Measurements from ENCODE around the gene STC2.
"Not testable (repeated sequence)": the region's sequence is repeated elsewhere in the genome, so short reads cannot be mapped to it uniquely, and the experiment has no call there.

The STC2 gene

GRCh38 chr5:173291722-173292658, 36.2 kb downstream of the STC2 start:
- Histone ChIP-seq H3K27me3 (ENCODE audit: control insufficient read depth in 1 of 2, insufficient read depth in 2 of 2, low read length in 2 of 2) (peaks cover 0 to 6% of the 10 kb centered on the region in 2 donors), H3K4me3 (ENCODE audit: low read length in 2 of 2) (no peak overlapping the region), H3K9me3 (ENCODE audit: control insufficient read depth in 2 of 2, low read length in 2 of 2) (no peaks in the 10 kb centered on the region), H3K36me3 (ENCODE audit: control insufficient read depth in 2 of 2, insufficient read depth in 2 of 2, low read length in 2 of 2) (no peaks in the 10 kb centered on the region), H3K27ac (ENCODE audit: low read length) (no peak overlapping the region), H3K9ac (ENCODE audit: low read length in 2 of 2) (no peak overlapping the region), H3K4me1 (ENCODE audit: control insufficient read depth, insufficient read depth, low read length) (peaks cover 24% of the 10 kb centered on the region)

- no peak overlapping the region for H3K27ac ChIP-seq (ENCODE audit: low read length)
- no peak overlapping the region for H3K4me3 ChIP-seq (ENCODE audit: low read length in 2 of 2)
- peaks cover 24% of the 10 kb centered on the region for H3K4me1 ChIP-seq (ENCODE audit: control insufficient read depth, insufficient read depth, low read length)
- no peaks in the 10 kb centered on the region for H3K36me3 ChIP-seq (ENCODE audit: control insufficient read depth in 2 of 2, insufficient read depth in 2 of 2, low read length in 2 of 2)
- no peak overlapping the region for H3K9ac ChIP-seq (ENCODE audit: low read length in 2 of 2)
- H3K27me3 ChIP-seq (ENCODE audit: control insufficient read depth in 1 of 2, insufficient read depth in 2 of 2, low read length in 2 of 2) = peaks cover 0 to 10% of the 10 kb centered on the region in 2 donors
- H3K9me3 ChIP-seq (ENCODE audit: control insufficient read depth in 2 of 2, low read length in 2 of 2) = no peaks in the 10 kb centered on the region
These were observed 37.6 kb downstream of the STC2 start for GRCh38 chr5:173290477-173291131.

GRCh38 chr5:173289372-173289771, 38.8 kb downstream of the STC2 start:
- H3K27me3 ChIP-seq (ENCODE audit: control insufficient read depth in 1 of 2, insufficient read depth in 2 of 2, low read length in 2 of 2) = peaks cover 0 to 10% of the 10 kb centered on the region in 2 donors
- H3K9ac ChIP-seq (ENCODE audit: low read length in 2 of 2) = no peak overlapping the region
- H3K27ac ChIP-seq (ENCODE audit: low read length) = no peak overlapping the region
- H3K4me1 ChIP-seq (ENCODE audit: control insufficient read depth, insufficient read depth, low read length) = peaks cover 20% of the 10 kb centered on the region
- no peaks in the 10 kb centered on the region for H3K36me3 ChIP-seq (ENCODE audit: control insufficient read depth in 2 of 2, insufficient read depth in 2 of 2, low read length in 2 of 2)
- no peak overlapping the region for H3K4me3 ChIP-seq (ENCODE audit: low read length in 2 of 2)
- H3K9me3 ChIP-seq (ENCODE audit: control insufficient read depth in 2 of 2, low read length in 2 of 2) = no peaks in the 10 kb centered on the region

- no peak overlapping the region for H3K9ac ChIP-seq (ENCODE audit: low read length in 2 of 2)
- H3K4me1 ChIP-seq (ENCODE audit: control insufficient read depth, insufficient read depth, low read length) = peaks cover 18% of the 10 kb centered on the region
- H3K4me3 ChIP-seq (ENCODE audit: low read length in 2 of 2) = no peak overlapping the region
- peaks cover 3 to 13% of the 10 kb centered on the region in 2 donors for H3K27me3 ChIP-seq (ENCODE audit: control insufficient read depth in 1 of 2, insufficient read depth in 2 of 2, low read length in 2 of 2)
- no peaks in the 10 kb centered on the region for H3K9me3 ChIP-seq (ENCODE audit: control insufficient read depth in 2 of 2, low read length in 2 of 2)
- no peaks in the 10 kb centered on the region for H3K36me3 ChIP-seq (ENCODE audit: control insufficient read depth in 2 of 2, insufficient read depth in 2 of 2, low read length in 2 of 2)
- no peak overlapping the region for H3K27ac ChIP-seq (ENCODE audit: low read length)
These were observed 39.6 kb downstream of the STC2 start for GRCh38 chr5:173288632-173289031.

DNA sequence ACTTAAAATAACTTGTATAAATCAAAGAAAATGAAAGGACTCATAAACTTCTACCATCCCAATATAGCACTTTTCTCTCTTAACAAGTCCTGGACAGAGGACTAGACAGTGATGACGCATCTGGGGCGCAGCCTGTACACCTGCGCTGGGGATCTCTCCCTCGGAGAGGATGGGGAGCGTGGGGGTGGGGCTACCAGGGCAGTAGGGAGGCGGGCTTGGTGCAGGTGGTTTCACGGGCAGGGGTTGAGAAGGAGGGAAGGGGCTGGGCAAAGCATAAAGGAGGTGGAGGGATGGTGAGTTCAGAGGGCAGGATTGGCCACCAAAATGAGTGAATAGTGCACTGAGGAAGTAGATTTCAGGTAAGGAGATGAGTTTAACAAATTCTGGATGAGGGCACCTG, 41.1 kb downstream of the STC2 start:
- H3K27me3 ChIP-seq (ENCODE audit: control insufficient read depth in 1 of 2, insufficient read depth in 2 of 2, low read length in 2 of 2) = peaks cover 11 to 20% of the 10 kb centered on the region in 2 donors

DNA sequence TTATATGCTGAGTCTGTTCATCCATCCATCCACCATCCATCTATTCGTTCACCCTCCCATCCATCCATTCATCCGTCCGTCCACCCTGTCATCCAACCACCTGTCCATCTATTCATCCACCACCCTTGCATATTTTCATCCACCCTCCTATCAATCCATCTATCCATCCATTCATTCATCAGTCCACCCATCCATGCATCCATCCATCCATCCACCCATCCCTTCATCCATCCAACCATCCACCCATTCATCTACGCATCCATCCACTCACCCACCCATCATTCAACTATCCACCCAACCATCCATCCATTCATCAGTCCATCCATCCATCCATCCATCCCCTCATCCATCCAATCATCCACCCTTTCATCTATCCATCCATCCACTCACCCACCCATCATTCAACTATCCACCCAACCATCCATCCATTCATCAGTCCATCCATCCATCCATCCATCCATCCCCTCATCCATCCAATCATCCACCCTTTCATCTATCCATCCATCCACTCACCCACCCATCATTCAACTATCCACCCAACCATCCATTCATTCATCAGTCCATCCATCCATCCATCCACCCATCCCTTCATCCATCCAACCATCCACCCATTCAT, 43.8 kb downstream of the STC2 start:
- H3K4me3 ChIP-seq (ENCODE audit: low read length in 2 of 2); H3K4me1 ChIP-seq (ENCODE audit: control insufficient read depth, insufficient read depth, low read length); H3K9me3 ChIP-seq (ENCODE audit: control insufficient read depth in 2 of 2, low read length in 2 of 2); H3K9ac ChIP-seq (ENCODE audit: low read length in 2 of 2); H3K36me3 ChIP-seq (ENCODE audit: control insufficient read depth in 2 of 2, insufficient read depth in 2 of 2, low read length in 2 of 2); H3K27ac ChIP-seq (ENCODE audit: low read length): not testable (repeated sequence)
- peaks cover 11 to 27% of the 10 kb centered on the region in 2 donors for H3K27me3 ChIP-seq (ENCODE audit: control insufficient read depth in 1 of 2, insufficient read depth in 2 of 2, low read length in 2 of 2)

More for the DNA sequence above, 41.1 kb downstream of the STC2 start:
- H3K9me3 ChIP-seq (ENCODE audit: control insufficient read depth in 2 of 2, low read length in 2 of 2) = no peaks in the 10 kb centered on the region
- H3K4me3 ChIP-seq (ENCODE audit: low read length in 2 of 2) = no peak overlapping the region
- peaks cover 20% of the 10 kb centered on the region for H3K4me1 ChIP-seq (ENCODE audit: control insufficient read depth, insufficient read depth, low read length)
- no peaks in the 10 kb centered on the region for H3K36me3 ChIP-seq (ENCODE audit: control insufficient read depth in 2 of 2, insufficient read depth in 2 of 2, low read length in 2 of 2)
- H3K9ac ChIP-seq (ENCODE audit: low read length in 2 of 2) = no peak overlapping the region
- H3K27ac ChIP-seq (ENCODE audit: low read length) = no peak overlapping the region

DNA sequence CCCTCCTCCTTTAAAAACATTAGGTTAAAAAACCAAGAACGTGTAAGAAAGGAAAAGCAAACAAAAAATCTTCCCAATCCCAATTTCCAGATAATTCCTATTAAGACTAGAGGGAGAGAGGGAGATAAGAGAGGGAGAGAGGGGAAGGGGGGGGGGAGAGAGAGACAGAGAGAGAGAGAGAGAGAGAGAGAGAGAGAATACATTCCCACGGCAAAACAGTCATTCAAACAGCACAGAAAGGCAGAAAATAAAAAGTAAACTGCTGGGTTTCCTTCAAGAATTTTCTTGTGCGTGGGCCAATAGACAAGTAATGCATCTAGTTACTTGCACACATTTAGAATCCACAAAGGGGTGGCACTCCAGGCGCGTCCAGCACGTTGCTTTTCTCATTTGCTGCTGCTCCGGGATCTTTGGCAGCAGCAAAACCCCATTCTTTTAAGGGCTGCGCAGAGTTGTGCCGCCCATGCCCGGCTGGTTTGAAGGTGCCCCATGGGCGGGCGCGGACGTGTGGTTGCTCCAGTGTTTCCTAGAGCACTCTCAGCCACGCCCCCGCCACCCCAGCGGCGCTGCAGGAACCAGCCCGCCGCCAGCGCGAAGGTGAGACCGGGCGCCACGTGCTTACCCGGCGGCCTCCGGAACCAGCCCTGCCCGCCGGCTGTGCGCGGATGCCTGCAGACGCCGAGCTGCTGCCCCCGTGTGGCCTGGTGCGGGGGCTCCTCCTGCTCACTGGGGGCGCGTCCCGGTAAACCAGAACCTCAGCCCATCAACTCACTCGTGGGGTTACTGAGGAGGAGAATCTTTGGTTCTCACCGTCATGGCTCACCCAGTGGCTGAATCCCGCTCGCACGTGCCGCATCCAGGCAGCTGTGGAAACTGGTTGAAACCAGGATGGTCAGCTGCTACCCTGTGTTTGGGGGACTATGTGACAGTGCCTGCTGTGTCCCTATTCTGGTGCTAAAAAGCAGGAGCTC, 44.6 kb downstream of the STC2 start:
- Histone ChIP-seq H3K9ac (ENCODE audit: low read length in 2 of 2) (no peak overlapping the region), H3K4me3 (ENCODE audit: low read length in 2 of 2) (peak overlapping the region; percentile 30 to 55)

DNA sequence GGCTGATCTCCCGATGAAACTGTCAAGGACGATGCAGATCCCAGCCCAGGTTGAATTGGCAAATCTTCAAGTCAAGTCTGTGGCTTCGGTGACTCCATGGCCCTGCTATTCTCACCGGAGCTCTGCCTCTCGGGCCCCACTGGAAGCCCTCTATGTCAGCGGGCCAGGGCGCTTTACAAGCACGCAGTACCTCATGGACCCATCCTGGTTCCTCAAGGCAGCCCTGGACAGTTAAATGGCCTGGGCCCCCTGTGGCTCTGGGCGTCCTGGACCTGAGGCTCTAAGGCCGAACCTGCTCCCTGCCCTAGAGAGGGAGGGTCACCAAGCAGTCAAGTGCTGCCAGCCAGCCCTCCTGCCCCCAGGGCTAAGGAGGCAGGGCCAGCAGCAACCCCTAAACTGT, 45.3 kb downstream of the STC2 start:
- no peak overlapping the region for H3K27ac ChIP-seq (ENCODE audit: low read length)
- H3K36me3 ChIP-seq (ENCODE audit: control insufficient read depth in 2 of 2, insufficient read depth in 2 of 2, low read length in 2 of 2) = no peaks in the 10 kb centered on the region
- H3K4me1 ChIP-seq (ENCODE audit: control insufficient read depth, insufficient read depth, low read length) = peaks cover 8% of the 10 kb centered on the region
- no peaks in the 10 kb centered on the region for H3K9me3 ChIP-seq (ENCODE audit: control insufficient read depth in 2 of 2, low read length in 2 of 2)
- H3K9ac ChIP-seq (ENCODE audit: low read length in 2 of 2) = no peak overlapping the region
- peaks cover 11 to 23% of the 10 kb centered on the region in 2 donors for H3K27me3 ChIP-seq (ENCODE audit: control insufficient read depth in 1 of 2, insufficient read depth in 2 of 2, low read length in 2 of 2)
- no peak overlapping the region for H3K4me3 ChIP-seq (ENCODE audit: low read length in 2 of 2)

More for the DNA sequence above, 44.6 kb downstream of the STC2 start:
- Histone ChIP-seq H3K27me3 (ENCODE audit: control insufficient read depth in 1 of 2, insufficient read depth in 2 of 2, low read length in 2 of 2) (peaks cover 11 to 27% of the 10 kb centered on the region in 2 donors), H3K27ac (ENCODE audit: low read length) (no peak overlapping the region), H3K36me3 (ENCODE audit: control insufficient read depth in 2 of 2, insufficient read depth in 2 of 2, low read length in 2 of 2) (no peaks in the 10 kb centered on the region), H3K9me3 (ENCODE audit: control insufficient read depth in 2 of 2, low read length in 2 of 2) (no peaks in the 10 kb centered on the region), H3K4me1 (ENCODE audit: control insufficient read depth, insufficient read depth, low read length) (peaks cover 8% of the 10 kb centered on the region)

DNA sequence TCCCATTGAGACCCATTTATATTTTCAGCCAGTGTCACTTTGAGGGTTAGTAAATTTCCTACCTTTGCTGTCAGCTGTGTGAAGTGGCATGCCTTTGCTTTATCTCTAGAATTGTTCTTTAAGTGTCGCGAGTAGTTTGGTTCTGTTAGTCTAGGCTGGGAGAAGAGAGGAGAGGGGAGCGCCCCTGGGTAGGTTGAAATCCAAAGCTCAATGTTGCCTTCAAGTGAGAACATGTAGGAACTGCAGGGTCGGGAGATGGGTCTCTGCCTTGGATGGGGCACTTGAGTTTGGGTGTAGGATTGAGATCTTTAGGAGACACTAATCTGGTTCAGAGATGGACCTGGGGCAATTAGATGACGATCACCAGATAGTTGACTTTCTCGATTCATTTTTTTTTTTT, 46.3 kb downstream of the STC2 start:
- Histone ChIP-seq H3K9ac (ENCODE audit: low read length in 2 of 2) (no peak overlapping the region), H3K36me3 (ENCODE audit: control insufficient read depth in 2 of 2, insufficient read depth in 2 of 2, low read length in 2 of 2) (no peaks in the 10 kb centered on the region), H3K27me3 (ENCODE audit: control insufficient read depth in 1 of 2, insufficient read depth in 2 of 2, low read length in 2 of 2) (peaks cover 11 to 23% of the 10 kb centered on the region in 2 donors), H3K27ac (ENCODE audit: low read length) (no peak overlapping the region), H3K4me3 (ENCODE audit: low read length in 2 of 2) (no peak overlapping the region), H3K4me1 (ENCODE audit: control insufficient read depth, insufficient read depth, low read length) (peaks cover 8% of the 10 kb centered on the region), H3K9me3 (ENCODE audit: control insufficient read depth in 2 of 2, low read length in 2 of 2) (no peaks in the 10 kb centered on the region)

- no peak overlapping the region for H3K4me3 ChIP-seq (ENCODE audit: low read length in 2 of 2)
- H3K27ac ChIP-seq (ENCODE audit: low read length) = no peak overlapping the region
- peaks cover 0 to 4% of the 10 kb centered on the region in 2 donors for H3K9me3 ChIP-seq (ENCODE audit: control insufficient read depth in 2 of 2, low read length in 2 of 2)
- peaks cover 8% of the 10 kb centered on the region for H3K4me1 ChIP-seq (ENCODE audit: control insufficient read depth, insufficient read depth, low read length)
- H3K9ac ChIP-seq (ENCODE audit: low read length in 2 of 2) = no peak overlapping the region
- peaks cover 11 to 17% of the 10 kb centered on the region in 2 donors for H3K27me3 ChIP-seq (ENCODE audit: control insufficient read depth in 1 of 2, insufficient read depth in 2 of 2, low read length in 2 of 2)
- no peaks in the 10 kb centered on the region for H3K36me3 ChIP-seq (ENCODE audit: control insufficient read depth in 2 of 2, insufficient read depth in 2 of 2, low read length in 2 of 2)
These were observed 49.0 kb downstream of the STC2 start for GRCh38 chr5:173279166-173279565.
